HepG2 (cell line): Measurements from ENCODE around the gene WDR93. TPM values are rescaled to one million over a fixed set of nuclear protein-coding genes. Genes with fewer than 3 reads are reported as not detected.

Experiments used
- CREB1 ChIP-seq, 2 experiments: fragments of 450-650 bp in 1 of 2; IDR thresholded peaks; 2 replicates each; pipeline ENCODE4 v1.6.1; 2016 to 2017; ENCODE audit warnings: control low read depth in 1 of 2, mild to moderate bottlenecking in 1 of 2, missing compliant biosample characterization in 1 of 2, missing genetic modification characterization in 1 of 2
- HNRNPK ChIP-seq: fragments of 200-400 bp; formaldehyde crosslinking; IDR thresholded peaks from 2 replicates; pipeline ENCODE4 v1.6.1; 2018; ENCODE audit warnings: low read length, low read depth, moderate library complexity, mild to moderate bottlenecking; ENCODE audit not compliant: poor library complexity, severe bottlenecking
- MBD4 ChIP-seq: IDR thresholded peaks from 2 replicates; pipeline ENCODE4 v1.6.1; 2012; ENCODE audit warnings: low read length, inconsistent platforms, borderline replicate concordance
- NKX3-1 ChIP-seq: sonication (generic); formaldehyde crosslinking; IDR thresholded peaks from 2 replicates; pipeline ENCODE4 v1.5.0; 2020; ENCODE audit warnings: missing genetic modification reagents
- RELA ChIP-seq: sonication (generic); formaldehyde crosslinking; IDR thresholded peaks from 2 replicates; pipeline ENCODE4 v1.4.0; 2020; ENCODE audit warnings: missing genetic modification reagents
- ZNF24 ChIP-seq: fragments of 450-650 bp; IDR thresholded peaks from 2 replicates; pipeline ENCODE4 v1.6.1; 2017; ENCODE audit warnings: antibody characterized with exemption, mild to moderate bottlenecking
- ZNF652 ChIP-seq: IDR thresholded peaks from 2 replicates; pipeline ENCODE4 v1.6.1; 2016; ENCODE audit warnings: low read depth, borderline replicate concordance
- ZNF883 ChIP-seq: sonication (generic); formaldehyde crosslinking; IDR thresholded peaks from 2 replicates; pipeline ENCODE4 v1.5.1; 2020; ENCODE audit warnings: mild to moderate bottlenecking, missing genetic modification reagents; ENCODE audit errors: not compliant biosample characterization
- polyA plus RNA-seq, 8 experiments: library from polyadenylated mRNA; depleted of rRNA in 3 of 8; stranded (reverse) in 7 of 8; unstranded in 1 of 8; fragments of >200 nt; fragmentation: Illumina TruSeq in 4 of 8; extraction: Trizol in 4 of 8; gene quantifications; 2 replicates each; pipeline versions ENCODE4 v1.2.1 to v1.2.3, GENCODE V29; 2011 to 2016; ENCODE audit warnings: low read depth in 4 of 8, missing spikeins in 1 of 8, mixed read lengths in 1 of 8; ENCODE audit not compliant: insufficient read depth in 1 of 8
- total RNA-seq, 5 experiments: library from RNA; depleted of rRNA; stranded (reverse); fragments of >200 nt; fragmentation: Illumina TruSeq; extraction: Trizol; gene quantifications; 2 replicates each; pipeline ENCODE4 v1.2.3, GENCODE V29; 2016; ENCODE audit warnings: low read depth in 1 of 5
- TF ChIP-seq, protein P1 (sequence below): sonication (generic); formaldehyde crosslinking; IDR thresholded peaks from 2 replicates; pipeline ENCODE4 v1.5.0; 2020; ENCODE audit warnings: mild to moderate bottlenecking, missing genetic modification reagents
- TF ChIP-seq, protein P2 (sequence below): sonication (generic); formaldehyde crosslinking; IDR thresholded peaks from 2 replicates; pipeline ENCODE4 v1.5.1; 2020; ENCODE audit warnings: mild to moderate bottlenecking, missing genetic modification reagents, moderate library complexity
- TF ChIP-seq, protein P3 (sequence below): sonication (generic); formaldehyde crosslinking; IDR thresholded peaks from 2 replicates; pipeline ENCODE4 v1.4.0; 2020; ENCODE audit warnings: missing genetic modification reagents, low read depth, mild to moderate bottlenecking, borderline replicate concordance
- TF ChIP-seq, protein P4 (sequence below): sonication (generic); formaldehyde crosslinking; IDR thresholded peaks from 2 replicates; pipeline ENCODE4 v1.8.1; 2023; ENCODE audit warnings: missing genetic modification reagents, mild to moderate bottlenecking, borderline replicate concordance
- TF ChIP-seq, protein P5 (sequence below): IDR thresholded peaks from 2 replicates; pipeline ENCODE4 v1.6.1; 2012; ENCODE audit warnings: low read depth, low read length, improper control_type of control experiment
- TF ChIP-seq, protein P6 (sequence below): sonication (generic); formaldehyde crosslinking; IDR thresholded peaks from 2 replicates; pipeline ENCODE4 v1.4.0; 2020; ENCODE audit warnings: missing genetic modification reagents, borderline replicate concordance
- TF ChIP-seq, protein P7 (sequence below): sonication (generic); formaldehyde crosslinking; IDR thresholded peaks from 2 replicates; pipeline ENCODE4 v1.5.1; 2020; ENCODE audit warnings: missing genetic modification reagents, mild to moderate bottlenecking, borderline replicate concordance
- TF ChIP-seq, protein P8 (sequence below): sonication (generic); formaldehyde crosslinking; IDR thresholded peaks from 2 replicates; pipeline ENCODE4 v1.5.1; 2020; ENCODE audit warnings: mild to moderate bottlenecking, missing genetic modification reagents, moderate library complexity

The WDR93 gene
- total and polyA plus RNA-seq, 2 of the 13 experiments (the other 11 are each of a cell fraction or from before 2014, with no cell fraction given), result 0.07 TPM; not detected in 1

DNA sequence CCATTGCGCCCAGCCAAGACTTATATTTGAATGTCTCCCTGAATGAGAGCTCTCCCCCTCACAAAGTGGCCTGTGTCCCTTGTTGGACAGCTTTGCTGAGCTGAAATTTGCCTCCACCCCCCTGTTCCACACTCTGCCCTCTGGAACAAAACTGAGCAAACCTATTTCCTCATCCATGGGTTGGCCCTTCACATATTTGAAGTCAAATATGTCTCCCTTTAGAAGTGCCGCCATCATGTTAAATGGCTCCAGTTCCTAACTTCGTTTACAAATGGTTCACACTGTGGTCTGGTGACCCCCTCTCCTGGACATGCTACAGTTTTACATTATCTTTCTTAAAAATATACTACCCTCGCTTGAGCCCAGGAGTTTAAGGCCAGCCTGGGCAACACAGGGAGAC lies 16.1 kb upstream of the WDR93 start (continued):
- TF ChIP-seq, protein P1, sequence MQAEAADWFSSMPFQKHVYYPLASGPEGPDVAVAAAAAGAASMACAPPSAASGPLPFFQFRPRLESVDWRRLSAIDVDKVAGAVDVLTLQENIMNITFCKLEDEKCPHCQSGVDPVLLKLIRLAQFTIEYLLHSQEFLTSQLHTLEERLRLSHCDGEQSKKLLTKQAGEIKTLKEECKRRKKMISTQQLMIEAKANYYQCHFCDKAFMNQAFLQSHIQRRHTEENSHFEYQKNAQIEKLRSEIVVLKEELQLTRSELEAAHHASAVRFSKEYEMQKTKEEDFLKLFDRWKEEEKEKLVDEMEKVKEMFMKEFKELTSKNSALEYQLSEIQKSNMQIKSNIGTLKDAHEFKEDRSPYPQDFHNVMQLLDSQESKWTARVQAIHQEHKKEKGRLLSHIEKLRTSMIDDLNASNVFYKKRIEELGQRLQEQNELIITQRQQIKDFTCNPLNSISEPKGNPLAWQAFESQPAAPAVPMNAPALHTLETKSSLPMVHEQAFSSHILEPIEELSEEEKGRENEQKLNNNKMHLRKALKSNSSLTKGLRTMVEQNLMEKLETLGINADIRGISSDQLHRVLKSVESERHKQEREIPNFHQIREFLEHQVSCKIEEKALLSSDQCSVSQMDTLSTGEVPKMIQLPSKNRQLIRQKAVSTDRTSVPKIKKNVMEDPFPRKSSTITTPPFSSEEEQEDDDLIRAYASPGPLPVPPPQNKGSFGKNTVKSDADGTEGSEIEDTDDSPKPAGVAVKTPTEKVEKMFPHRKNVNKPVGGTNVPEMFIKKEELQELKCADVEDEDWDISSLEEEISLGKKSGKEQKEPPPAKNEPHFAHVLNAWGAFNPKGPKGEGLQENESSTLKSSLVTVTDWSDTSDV (CRISPR knock-in tag), result no peak
- TF ChIP-seq, protein P2, sequence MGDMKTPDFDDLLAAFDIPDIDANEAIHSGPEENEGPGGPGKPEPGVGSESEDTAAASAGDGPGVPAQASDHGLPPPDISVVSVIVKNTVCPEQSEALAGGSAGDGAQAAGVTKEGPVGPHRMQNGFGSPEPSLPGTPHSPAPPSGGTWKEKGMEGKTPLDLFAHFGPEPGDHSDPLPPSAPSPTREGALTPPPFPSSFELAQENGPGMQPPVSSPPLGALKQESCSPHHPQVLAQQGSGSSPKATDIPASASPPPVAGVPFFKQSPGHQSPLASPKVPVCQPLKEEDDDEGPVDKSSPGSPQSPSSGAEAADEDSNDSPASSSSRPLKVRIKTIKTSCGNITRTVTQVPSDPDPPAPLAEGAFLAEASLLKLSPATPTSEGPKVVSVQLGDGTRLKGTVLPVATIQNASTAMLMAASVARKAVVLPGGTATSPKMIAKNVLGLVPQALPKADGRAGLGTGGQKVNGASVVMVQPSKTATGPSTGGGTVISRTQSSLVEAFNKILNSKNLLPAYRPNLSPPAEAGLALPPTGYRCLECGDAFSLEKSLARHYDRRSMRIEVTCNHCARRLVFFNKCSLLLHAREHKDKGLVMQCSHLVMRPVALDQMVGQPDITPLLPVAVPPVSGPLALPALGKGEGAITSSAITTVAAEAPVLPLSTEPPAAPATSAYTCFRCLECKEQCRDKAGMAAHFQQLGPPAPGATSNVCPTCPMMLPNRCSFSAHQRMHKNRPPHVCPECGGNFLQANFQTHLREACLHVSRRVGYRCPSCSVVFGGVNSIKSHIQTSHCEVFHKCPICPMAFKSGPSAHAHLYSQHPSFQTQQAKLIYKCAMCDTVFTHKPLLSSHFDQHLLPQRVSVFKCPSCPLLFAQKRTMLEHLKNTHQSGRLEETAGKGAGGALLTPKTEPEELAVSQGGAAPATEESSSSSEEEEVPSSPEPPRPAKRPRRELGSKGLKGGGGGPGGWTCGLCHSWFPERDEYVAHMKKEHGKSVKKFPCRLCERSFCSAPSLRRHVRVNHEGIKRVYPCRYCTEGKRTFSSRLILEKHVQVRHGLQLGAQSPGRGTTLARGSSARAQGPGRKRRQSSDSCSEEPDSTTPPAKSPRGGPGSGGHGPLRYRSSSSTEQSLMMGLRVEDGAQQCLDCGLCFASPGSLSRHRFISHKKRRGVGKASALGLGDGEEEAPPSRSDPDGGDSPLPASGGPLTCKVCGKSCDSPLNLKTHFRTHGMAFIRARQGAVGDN (CRISPR knock-in tag), result no peak
- TF ChIP-seq NKX3-1 (CRISPR knock-in tag), result no peak
- TF ChIP-seq MBD4, result no peak
- no peak for TF ChIP-seq CREB1 (IDR thresholded peaks at IDR 0.05)
- TF ChIP-seq CREB1 (CRISPR knock-in tag; IDR thresholded peaks at IDR 0.05), result no peak
- TF ChIP-seq ZNF652, result no peak
- TF ChIP-seq, protein P3, sequence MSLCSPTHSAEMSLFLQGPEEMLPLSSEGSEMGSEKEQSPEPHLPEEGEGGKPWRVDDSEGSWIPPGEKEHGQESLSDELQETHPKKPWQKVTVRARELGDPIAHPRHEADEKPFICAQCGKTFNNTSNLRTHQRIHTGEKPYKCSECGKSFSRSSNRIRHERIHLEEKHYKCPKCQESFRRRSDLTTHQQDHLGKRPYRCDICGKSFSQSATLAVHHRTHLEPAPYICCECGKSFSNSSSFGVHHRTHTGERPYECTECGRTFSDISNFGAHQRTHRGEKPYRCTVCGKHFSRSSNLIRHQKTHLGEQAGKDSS (CRISPR knock-in tag), result no peak
- TF ChIP-seq RELA (CRISPR knock-in tag), result no peak
- TF ChIP-seq ZNF883, result no peak
- no peak for TF ChIP-seq HNRNPK
- TF ChIP-seq, protein P4, sequence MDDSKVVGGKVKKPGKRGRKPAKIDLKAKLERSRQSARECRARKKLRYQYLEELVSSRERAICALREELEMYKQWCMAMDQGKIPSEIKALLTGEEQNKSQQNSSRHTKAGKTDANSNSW (CRISPR knock-in tag), result no peak
- TF ChIP-seq, protein P5, sequence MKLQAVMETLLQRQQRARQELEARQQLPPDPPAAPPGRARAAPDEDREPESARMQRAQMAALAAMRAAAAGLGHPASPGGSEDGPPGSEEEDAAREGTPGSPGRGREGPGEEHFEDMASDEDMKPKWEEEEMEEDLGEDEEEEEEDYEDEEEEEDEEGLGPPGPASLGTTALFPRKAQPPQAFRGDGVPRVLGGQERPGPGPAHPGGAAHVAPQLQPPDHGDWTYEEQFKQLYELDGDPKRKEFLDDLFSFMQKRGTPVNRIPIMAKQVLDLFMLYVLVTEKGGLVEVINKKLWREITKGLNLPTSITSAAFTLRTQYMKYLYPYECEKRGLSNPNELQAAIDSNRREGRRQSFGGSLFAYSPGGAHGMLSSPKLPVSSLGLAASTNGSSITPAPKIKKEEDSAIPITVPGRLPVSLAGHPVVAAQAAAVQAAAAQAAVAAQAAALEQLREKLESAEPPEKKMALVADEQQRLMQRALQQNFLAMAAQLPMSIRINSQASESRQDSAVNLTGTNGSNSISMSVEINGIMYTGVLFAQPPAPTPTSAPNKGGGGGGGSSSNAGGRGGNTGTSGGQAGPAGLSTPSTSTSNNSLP, result no peak
- TF ChIP-seq ZNF24, result no peak
- TF ChIP-seq, protein P6, sequence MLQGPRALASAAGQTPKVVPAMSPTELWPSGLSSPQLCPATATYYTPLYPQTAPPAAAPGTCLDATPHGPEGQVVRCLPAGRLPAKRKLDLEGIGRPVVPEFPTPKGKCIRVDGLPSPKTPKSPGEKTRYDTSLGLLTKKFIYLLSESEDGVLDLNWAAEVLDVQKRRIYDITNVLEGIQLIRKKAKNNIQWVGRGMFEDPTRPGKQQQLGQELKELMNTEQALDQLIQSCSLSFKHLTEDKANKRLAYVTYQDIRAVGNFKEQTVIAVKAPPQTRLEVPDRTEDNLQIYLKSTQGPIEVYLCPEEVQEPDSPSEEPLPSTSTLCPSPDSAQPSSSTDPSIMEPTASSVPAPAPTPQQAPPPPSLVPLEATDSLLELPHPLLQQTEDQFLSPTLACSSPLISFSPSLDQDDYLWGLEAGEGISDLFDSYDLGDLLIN (CRISPR knock-in tag), result no peak
- TF ChIP-seq, protein P7, sequence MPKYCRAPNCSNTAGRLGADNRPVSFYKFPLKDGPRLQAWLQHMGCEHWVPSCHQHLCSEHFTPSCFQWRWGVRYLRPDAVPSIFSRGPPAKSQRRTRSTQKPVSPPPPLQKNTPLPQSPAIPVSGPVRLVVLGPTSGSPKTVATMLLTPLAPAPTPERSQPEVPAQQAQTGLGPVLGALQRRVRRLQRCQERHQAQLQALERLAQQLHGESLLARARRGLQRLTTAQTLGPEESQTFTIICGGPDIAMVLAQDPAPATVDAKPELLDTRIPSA (CRISPR knock-in tag), result no peak
- TF ChIP-seq, protein P8, sequence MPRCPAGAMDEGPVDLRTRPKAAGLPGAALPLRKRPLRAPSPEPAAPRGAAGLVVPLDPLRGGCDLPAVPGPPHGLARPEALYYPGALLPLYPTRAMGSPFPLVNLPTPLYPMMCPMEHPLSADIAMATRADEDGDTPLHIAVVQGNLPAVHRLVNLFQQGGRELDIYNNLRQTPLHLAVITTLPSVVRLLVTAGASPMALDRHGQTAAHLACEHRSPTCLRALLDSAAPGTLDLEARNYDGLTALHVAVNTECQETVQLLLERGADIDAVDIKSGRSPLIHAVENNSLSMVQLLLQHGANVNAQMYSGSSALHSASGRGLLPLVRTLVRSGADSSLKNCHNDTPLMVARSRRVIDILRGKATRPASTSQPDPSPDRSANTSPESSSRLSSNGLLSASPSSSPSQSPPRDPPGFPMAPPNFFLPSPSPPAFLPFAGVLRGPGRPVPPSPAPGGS (CRISPR knock-in tag), result no peak
